Panc1 (cell line): ENCODE results near the gene TULP3. TPM values are rescaled to one million over a fixed set of nuclear protein-coding genes. Genes with fewer than 3 reads are reported as not detected.

Experiments
- ATAC-seq: fragments of 200-7000 bp; cut with Tn5 transposase; 2 replicates; pipeline ENCODE4 v1.9.1; 2020; ENCODE audit warnings: mild to moderate bottlenecking, moderate library complexity
- BruUV-seq: library from RNA; stranded (reverse); fragments of 400-500 nt; replicated peaks from 2 replicates; lab custom pipeline; 2021; lab: Mats Ljungman, UMichigan
- CTCF ChIA-PET: fragments of 300-600 bp; sonication (Branson Sonifier 250); formaldehyde crosslinking; loops from one replicate; lab custom pipeline; 2022; ENCODE audit warnings: antibody characterized with exemption; lab: Charles Lee
- POLR2A ChIA-PET: fragments of 300-600 bp; sonication (Branson Sonifier 250); formaldehyde crosslinking; loops from one replicate; lab custom pipeline; 2022; ENCODE audit warnings: antibody characterized with exemption; lab: Charles Lee
- DNase-seq: peaks from one replicate; pipeline ENCODE4 v3.0.0-alpha.2; 2010; ENCODE audit warnings: low read depth, low spot score
- H3K27ac ChIP-seq: 2 replicates; pipeline ENCODE4 v1.5.1; 2011; ENCODE audit warnings: mild to moderate bottlenecking, low read length, inconsistent platforms
- H3K27me3 ChIP-seq: fragments of 200-500 bp; sonication (Bioruptor generic); 2 replicates; pipeline ENCODE4 v1.6.0; 2014; ENCODE audit warnings: low read length, inconsistent platforms; ENCODE audit not compliant: control insufficient read depth, insufficient read depth
- H3K36me3 ChIP-seq: fragments of 200-500 bp; sonication (Bioruptor generic); 2 replicates; pipeline ENCODE4 v1.5.1; 2014; ENCODE audit warnings: inconsistent platforms, mild to moderate bottlenecking, low read length, moderate library complexity; ENCODE audit not compliant: control insufficient read depth, insufficient read depth
- H3K4me1 ChIP-seq: 2 replicates; pipeline ENCODE4 v1.5.1; 2011; ENCODE audit warnings: inconsistent platforms, mild to moderate bottlenecking, low read length, moderate library complexity; ENCODE audit not compliant: control insufficient read depth, insufficient read depth
- H3K4me3 ChIP-seq, 2 experiments: 2 replicates each; pipeline ENCODE4 v1.5.1; 2011 to 2012; ENCODE audit warnings: low read depth in 2 of 2, low read length in 2 of 2, mild to moderate bottlenecking in 2 of 2, inconsistent platforms in 1 of 2, moderate library complexity in 1 of 2
- H3K9me3 ChIP-seq: fragments of 200-500 bp; sonication (Bioruptor generic); 2 replicates; pipeline ENCODE4 v1.5.1; 2014; ENCODE audit warnings: low read depth, mild to moderate bottlenecking, inconsistent platforms, low read length, moderate library complexity; ENCODE audit not compliant: control insufficient read depth, insufficient read depth
- CTCF ChIP-seq: fragments of 450-650 bp; IDR thresholded peaks from 2 replicates; pipeline ENCODE4 v1.5.1; 2017; ENCODE audit warnings: mild to moderate bottlenecking
- POLR2AphosphoS5 ChIP-seq: IDR thresholded peaks from 2 replicates; pipeline ENCODE4 v1.6.1; 2012; ENCODE audit warnings: mild to moderate bottlenecking, low read depth, low read length, moderate library complexity
- REST ChIP-seq, 2 experiments: IDR thresholded peaks; 2 replicates each; pipeline ENCODE4 v1.6.1; 2011 to 2012; ENCODE audit warnings: low read depth in 2 of 2, control low read depth in 1 of 2, low read length in 1 of 2, mild to moderate bottlenecking in 1 of 2, moderate library complexity in 1 of 2; ENCODE audit not compliant: insufficient read depth in 1 of 2
- SIN3A ChIP-seq: IDR thresholded peaks from 2 replicates; pipeline ENCODE4 v1.6.1; 2012; ENCODE audit warnings: low read depth, mild to moderate bottlenecking, low read length, moderate library complexity, borderline replicate concordance; ENCODE audit not compliant: insufficient read depth
- TCF7L2 ChIP-seq: IDR thresholded peaks from 2 replicates; pipeline ENCODE4 v1.6.1; 2011; ENCODE audit warnings: mild to moderate bottlenecking, low read depth, low read length, inconsistent platforms
- in situ Hi-C: cut with HindIII; loops from 2 replicates; pipeline ENCODE4 v1.10.0; 2016; ENCODE audit warnings: low sequenced_read_pairs, low pct_unique_long_range_greater_than_20kb
- intact Hi-C: fragments of 100-400 bp; cut with micrococcal nuclease; formaldehyde crosslinking; loops from one replicate; pipeline ENCODE4 v1.10.0; 2022; ENCODE audit not compliant: unreplicated experiment
- total RNA-seq: library from RNA; stranded (reverse); gene quantifications from one replicate; pipeline ENCODE4 v1.2.1, GENCODE V29; 2021; ENCODE audit not compliant: unreplicated experiment

Gene TULP3
- total RNA-seq, 1 experiment from 2014 or later = 29.3 TPM

- ChIA-PET CTCF (no interaction called here), POLR2A (no interaction called here)
- ATAC-seq = no peak
- H3K27ac ChIP-seq = no peak overlapping the region
- BruUV-seq = no TSS peak
- H3K4me1 ChIP-seq = no peaks in the 10 kb centered on the region
- TF ChIP-seq POLR2AphosphoS5 (no peak), SIN3A (no peak), TCF7L2 (no peak), CTCF (no peak), REST (IDR thresholded peaks at IDR 0.05; ENCODE audit: insufficient read depth in 1 of 2, low read depth in 2 of 2, low read length in 1 of 2) (no peak)
- in situ Hi-C loops (no loop called here), intact Hi-C loops (no loop called here)
- DNase-seq = no peak
- peaks cover 7% of the 10 kb centered on the region; the same call in 1 of the 2 replicates for H3K36me3 ChIP-seq
- no peaks in the 10 kb centered on the region for H3K9me3 ChIP-seq
- no peak overlapping the region for H3K4me3 ChIP-seq
- no peaks in the 10 kb centered on the region for H3K27me3 ChIP-seq
Observed at GRCh38 chr12:2925322-2925995, 34.8 kb downstream of the TULP3 start.

- DNase-seq (no peak), ATAC-seq (no peak)
- Histone ChIP-seq H3K9me3 (no peaks in the 10 kb centered on the region), H3K4me3 (no peak overlapping the region), H3K36me3 (peaks cover 11% of the 10 kb centered on the region), H3K4me1 (no peaks in the 10 kb centered on the region), H3K27ac (no peak overlapping the region), H3K27me3 (no peaks in the 10 kb centered on the region)
- POLR2A ChIA-PET = no interaction called here
- TF ChIP-seq TCF7L2 (no peak), SIN3A (no peak), REST (IDR thresholded peaks at IDR 0.05; ENCODE audit: insufficient read depth in 1 of 2, low read depth in 2 of 2, low read length in 1 of 2) (no peak)
- in situ Hi-C loops (no loop called here), intact Hi-C loops (no loop called here)
- CTCF ChIA-PET = no interaction called here
- BruUV-seq = no TSS peak
Observed at GRCh38 chr12:2930865-2931264, 40.2 kb downstream of the TULP3 start.
